NCI-H345 (cell line): Measurements from ENCODE around the gene CARD9.

Source experiments
- DNase-seq: peaks from one replicate; lab custom pipeline; 2025; lab: John Stamatoyannopoulos, UW

CARD9 gene

DNA sequence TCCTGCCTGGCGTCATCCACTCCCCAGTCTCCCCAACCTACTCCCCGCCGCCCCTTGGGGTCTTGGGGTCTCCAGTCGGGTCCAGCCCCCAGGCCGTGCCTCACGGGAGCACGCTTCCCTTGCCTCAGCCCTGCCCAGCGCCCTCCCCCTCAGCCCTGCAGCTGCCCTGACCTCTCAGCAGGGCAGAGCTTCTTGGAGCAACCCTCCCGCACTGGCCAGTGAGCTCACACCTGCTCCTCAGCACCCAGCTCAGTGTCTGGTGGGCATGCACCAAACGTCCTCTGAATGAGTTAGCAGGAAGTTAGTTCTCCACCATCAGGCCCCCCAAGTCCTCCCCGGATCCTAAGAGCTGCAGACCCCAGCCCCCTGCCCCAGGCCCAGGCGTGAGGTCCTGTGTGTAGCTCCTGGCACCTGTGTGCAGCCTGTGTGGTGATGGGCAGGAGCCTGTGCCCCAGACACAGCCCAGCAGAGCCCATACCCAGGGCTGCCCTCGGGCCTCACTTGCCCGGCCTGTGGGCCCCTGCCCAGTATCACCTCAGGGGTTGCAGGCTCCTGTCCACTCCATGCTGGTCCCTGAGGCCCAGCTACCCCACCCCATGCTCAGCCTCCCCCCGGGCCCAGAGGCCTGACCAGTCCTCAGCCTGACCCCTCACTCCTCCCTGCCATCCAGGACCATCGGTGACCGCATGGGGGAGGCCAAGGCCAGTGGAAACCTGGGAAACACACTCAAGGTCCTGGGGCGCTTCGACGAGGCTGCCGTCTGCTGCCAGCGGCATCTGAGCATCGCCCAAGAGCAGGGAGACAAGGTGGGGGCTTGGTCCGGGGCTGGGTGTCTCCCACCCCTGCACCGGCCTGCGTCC lies 37.9 kb downstream of the CARD9 start:
- no peak for DNase-seq

DNA sequence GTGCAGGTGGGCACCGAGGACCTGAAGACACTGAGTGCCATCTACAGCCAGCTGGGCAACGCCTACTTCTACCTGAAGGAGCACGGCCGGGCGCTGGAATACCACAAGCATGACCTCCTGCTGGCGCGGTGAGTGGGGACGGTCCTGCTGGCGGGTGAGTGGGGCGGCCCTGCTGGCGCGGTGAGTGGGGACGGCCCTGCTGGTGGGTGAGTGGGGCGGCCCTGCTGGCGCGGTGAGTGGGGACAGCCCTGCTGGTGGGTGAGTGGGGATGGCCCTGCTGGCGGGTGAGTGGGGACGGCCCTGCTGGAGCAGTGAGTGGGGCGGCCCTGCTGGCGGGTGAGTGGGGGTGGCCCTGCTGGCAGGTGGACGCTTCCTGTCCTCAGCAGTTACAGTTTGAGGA lies 38.9 kb downstream of the CARD9 start:
- no peak for DNase-seq

GRCh38 chr9:136333486-136333885 lies 40.0 kb downstream of the CARD9 start:
- no peak for DNase-seq

DNA sequence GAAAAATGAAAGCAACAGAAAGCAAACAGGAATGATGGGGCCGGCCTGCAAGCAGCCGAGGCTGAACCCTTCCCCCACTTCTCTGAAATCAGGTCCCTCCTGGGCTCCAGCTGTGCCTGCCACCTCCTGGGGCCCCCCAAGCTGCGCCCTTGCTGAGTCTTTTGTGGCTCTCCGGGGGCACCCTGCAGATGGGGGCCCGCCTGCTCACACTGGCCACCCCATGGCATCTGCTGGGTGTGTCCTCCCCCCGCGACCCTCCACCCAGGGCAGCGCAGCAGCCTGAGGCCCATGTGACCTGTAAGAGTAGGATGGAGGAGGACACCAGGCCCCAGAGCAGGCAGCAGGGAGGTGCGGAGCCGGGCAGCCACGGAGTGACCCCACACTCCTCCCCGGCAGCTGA lies 40.4 kb downstream of the CARD9 start:
- no peak for DNase-seq

DNA sequence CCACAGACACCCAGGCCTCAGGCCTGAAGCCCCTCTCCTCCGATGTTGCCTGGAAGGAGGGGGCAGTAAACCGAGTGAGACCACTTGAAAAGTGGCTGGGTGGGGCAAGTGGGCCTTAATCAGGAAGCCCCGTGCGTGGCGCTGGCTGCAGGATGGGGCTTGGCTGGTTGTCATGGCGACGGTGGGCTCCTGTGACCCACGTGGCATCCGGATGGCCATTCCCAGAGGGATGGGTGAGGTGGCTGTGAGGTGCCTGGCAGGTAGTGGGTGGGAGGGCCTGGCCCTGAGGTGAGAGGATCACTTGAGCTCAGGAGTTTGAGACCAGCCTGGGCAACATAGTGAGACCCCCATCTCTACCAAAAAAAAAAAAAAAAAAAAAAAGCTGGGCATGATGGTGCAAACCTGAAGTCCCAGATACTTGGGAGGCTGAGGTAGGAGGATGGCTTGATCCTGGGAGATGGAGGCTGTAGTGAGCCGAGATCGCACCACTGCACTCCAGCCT lies 40.9 kb downstream of the CARD9 start:
- DNase-seq, result no peak

- no peak for DNase-seq
Measured at GRCh38 chr9:136331556-136332481, 41.6 kb downstream of the CARD9 start.

DNA sequence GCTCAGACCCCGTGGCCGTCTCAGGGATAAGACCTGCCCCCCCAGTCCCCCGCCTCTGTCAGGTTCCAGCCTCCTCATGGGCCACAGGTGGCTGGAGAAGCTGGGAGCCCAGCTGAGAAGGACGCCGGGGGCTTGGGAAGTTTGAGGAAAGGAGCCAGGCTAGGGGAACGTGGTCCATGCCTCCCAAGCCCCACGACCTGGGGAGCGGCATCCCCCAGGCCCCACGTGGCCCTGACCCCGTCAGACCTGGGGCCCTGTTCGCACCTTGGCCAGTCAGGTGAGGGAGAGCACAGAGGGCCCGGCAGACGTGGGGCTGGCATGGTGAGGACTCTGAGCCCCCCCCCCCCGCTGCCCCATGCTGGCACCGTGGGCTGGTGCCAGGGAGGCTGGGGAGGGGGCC lies 42.4 kb downstream of the CARD9 start:
- no peak for DNase-seq

DNA sequence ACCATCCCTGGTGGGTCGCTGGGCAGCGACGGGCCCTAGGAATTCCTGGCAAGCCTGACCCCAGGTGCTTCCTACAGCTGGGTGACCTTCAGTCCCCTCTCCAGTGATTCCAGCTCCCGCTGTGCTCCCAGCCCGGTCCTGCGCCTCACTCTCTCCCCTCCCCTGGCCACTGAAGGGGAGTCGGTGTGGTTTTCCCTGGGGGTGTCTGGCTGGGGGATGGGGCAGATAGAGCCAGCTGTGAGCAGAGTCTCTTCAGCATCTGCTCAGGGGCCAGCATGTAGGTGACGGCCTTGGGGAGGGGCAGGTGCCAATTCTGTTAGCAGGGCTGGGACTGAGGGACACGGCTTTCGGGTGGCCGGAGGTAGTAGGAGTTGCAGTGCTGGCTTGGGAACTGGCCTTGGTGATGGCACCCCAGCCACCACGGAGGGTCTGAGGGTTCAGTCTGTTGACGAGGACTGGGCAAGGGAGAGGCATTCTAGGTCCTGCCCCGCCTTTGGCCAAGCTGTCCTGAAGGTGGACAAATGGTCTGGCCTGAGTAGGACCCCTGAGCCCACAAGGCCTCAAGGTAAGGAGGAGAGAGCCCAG lies 43.0 kb downstream of the CARD9 start:
- no peak for DNase-seq

- DNase-seq, result no peak
Measured at GRCh38 chr9:136329636-136330405, 43.6 kb downstream of the CARD9 start.

DNA sequence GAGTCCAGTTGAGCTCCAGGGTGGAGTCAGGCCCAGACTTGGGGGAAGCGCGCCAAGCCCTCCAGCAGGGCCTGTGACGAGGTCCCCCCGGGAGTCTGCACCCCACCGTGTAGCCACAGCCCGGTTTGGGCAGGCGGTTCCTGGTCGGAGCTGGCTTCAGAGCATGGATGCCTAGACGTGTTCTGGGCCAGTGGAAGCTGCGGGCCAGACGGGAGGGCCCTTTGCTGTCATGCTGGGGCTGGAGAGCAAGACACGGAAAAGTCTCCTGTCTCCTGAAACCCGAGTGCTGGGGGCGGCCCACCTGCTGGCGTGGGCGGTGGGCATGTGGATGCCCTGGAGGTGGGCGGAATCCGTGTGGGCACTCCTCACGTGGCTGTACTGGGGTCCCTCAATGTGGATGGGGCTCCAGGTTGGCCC lies 44.2 kb downstream of the CARD9 start:
- no peak for DNase-seq

DNA sequence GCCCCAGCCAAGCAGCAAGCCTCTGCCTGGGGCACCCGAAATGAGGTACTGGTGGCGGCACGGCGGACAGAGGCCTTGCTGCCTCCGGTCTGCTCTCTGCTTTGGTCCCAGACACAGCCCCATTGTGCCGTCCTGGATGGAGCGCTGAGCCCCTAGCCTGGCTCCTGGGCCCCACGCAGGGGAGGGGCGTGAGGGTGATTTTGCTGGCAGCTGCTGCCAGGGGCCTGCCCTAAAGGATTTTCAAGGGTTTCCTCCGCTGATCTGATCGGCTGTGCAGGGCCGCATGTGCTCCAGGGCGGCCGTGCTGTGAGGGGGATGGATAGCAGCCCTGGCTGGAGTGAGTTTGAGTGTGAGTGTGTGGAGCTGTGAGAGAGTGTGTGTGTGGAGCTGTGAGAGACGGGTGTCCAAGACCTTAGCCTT lies 44.8 kb downstream of the CARD9 start:
- DNase-seq, result no peak

GRCh38 chr9:136328011-136328621 lies 45.4 kb downstream of the CARD9 start:
- peak; percentile 67 for DNase-seq

DNA sequence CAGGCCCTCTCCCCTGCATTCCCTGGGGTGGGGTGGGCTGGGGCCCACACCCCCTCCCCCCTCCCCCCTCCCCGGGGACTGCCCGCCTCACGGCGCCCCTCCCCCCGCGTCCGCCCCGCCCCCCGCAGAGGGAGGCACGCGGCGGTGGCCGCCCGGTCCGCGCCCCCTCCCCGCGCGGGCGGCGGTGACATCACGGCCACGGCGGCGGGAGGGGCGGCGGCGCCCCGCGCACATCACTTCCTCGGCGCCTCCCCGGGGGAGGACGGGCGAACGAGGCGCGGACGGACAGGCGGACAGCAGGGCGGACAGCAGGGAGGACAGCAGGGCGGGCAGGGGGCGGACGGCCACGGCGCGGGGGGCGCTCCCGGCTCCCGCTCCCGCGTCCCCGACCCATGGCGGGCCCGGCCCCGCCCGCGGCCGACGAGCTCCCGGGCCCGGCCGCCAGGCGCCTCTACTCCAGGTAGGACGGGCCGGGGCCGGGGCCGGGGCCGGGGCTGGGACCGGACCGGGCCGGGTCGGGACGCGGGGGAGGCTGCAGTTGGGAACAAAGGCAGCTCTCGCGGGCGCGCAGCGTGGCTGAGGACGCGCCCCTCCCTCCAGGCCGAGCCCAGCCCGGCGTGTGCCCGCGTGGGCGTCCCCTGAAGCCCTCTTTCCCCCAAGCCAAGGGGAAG lies 46.0 kb downstream of the CARD9 start, which contains the start of gene GPSM1:
Gene GPSM1 (plus strand): TSS at position 236 of the 671 bp plus-strand sequence. CDS start 157 bp downstream, at position 393.
- peak; percentile 56 for DNase-seq

- no peak for DNase-seq
Measured at GRCh38 chr9:136326761-136327303, 46.6 kb downstream of the CARD9 start.

DNA sequence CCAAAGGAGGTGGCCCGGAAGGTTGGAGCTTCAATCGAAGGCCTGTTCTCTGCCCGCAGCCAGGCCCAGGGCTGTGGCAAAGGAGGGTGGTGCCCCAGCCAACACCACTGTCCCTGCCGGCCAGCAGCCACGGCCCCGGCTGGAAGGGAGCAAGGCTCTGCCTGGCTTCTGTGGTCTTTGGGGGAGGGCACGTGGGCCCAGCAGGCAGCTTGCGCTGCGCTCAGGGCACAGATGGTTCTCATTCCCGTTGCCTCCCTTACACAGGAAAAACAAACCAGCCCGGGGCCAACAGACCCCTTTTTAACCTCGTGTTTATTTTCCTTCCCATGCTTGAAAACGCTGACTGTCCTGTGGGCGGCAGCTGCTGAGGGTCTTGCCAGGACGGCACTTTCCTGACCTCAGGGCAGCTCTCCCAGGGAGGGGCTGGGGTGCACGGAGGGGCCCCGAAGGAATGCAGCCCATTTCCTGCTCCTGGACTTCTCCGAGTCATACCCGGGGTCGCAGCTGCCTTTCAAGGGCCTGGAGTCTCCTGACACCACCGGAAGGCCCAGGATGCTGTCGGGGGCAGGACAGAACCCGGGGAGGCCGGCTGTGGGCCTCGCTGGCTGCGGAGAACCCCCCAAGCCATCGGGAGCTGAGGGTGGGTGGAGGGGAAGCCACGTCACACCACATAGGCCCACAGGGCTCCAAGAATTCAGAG lies 47.3 kb downstream of the CARD9 start:
- no peak for DNase-seq

DNA sequence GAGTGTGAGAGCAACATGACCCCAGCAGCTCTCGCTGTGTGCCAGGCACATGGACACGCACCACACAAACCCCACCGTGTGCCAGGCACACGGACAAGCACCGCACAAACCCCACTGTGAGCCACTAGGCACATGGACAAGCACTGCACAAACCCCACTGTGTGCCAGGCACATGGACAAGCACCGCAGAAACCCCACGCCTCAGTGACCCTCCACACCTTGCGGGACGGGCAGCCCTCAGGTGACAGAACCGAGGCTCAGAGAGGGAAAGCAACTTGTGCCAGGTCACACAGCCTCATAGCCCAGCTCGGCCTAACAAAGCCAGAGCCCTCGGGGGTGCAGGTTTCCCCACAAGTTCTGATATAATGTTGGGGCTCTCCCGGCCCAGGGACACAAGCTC lies 48.1 kb downstream of the CARD9 start:
- DNase-seq, result no peak

GRCh38 chr9:136324501-136325300 lies 48.8 kb downstream of the CARD9 start:
- no peak for DNase-seq

DNA sequence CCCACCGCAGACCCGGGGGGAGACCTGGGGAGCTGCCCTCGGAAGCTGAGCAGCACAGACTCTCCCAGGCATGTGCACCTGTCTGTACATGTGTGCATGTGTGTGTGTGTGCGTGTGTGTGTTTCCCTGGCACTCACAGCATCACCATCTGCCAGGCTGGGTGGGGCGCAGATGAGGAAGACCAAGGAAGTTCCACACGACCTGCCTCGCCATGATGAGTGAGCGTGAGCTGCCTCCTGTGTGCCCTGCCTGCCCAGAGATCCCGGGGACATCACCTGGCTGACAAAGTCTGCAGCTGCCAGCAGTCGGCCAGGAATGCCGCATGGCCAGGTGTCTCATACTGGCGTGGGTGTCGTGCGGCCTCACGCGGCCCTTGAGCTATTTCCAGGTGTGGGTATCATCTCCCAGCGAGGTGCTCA lies 50.1 kb downstream of the CARD9 start:
- DNase-seq, result peak; percentile 26
